ENCODE measurements around the gene KDELR1.

DNA sequence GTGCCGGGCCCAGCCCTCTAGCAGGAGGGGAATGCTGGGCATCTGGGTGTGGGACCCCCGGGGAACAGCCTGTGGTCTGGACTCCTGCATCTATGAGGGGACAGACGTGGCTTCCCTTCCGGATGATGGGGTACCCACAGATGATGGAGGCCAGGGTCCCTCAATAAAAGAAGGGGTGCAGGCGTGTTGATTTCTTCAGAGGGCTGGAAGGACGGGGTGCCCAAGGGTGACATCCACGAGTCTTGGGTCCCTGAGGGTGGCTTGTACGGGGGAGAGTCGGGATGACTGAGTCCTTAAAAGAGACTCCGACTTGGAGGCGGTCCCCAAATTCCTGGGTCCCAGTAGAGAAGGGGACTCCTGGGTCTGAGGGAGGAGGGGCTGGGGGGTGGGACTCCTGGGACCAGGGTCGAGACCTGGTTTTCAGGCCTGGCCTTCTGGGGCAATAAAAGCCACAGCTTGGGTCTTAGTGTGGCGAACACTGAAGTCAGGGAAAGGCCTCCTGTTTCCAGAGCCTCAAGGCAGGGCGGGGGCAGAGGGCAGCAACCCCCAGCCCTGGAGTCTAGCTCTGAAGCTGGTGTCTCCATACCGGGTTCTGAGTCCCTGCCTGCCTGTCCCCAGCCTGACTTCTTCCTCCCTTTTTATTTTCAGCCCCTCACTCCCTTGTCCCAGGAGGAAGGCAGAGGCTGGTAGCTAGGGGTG, 1.7 kb upstream of the KDELR1 start:
- TF ChIP-seq EP300 (IDR thresholded peaks at IDR 0.05) (no peak), CTCF (IDR thresholded peaks at IDR 0.05) (no peak), POLR2A (IDR thresholded peaks at IDR 0.05) (no peak)

All from gastroesophageal sphincter (tissue), 3 donors.